Adrenal gland (tissue), 5 donors: ENCODE data around the gene APBA2.

Source experiments
- POLR2A ChIP-seq, 2 donors: fragments of 450-650 bp; IDR thresholded peaks; one replicate each; pipeline ENCODE4 v1.6.1; 2017; ENCODE audit warnings: antibody characterized with exemption in 2 of 2, mild to moderate bottlenecking in 2 of 2, moderate library complexity in 1 of 2
- TF ChIP-seq, protein P1 (sequence below), 6 experiments: fragments of 450-650 bp in 4 of 6; fragments of 200-600 bp in 2 of 6; sonication (generic) in 1 of 6; IDR thresholded peaks; 1 replicate in 5 of 6; 2 replicates in 1 of 6; pipeline versions ENCODE4 v1.5.1 to v1.8.0; 2016 to 2021; ENCODE audit warnings: antibody characterized with exemption in 6 of 6, mild to moderate bottlenecking in 2 of 6, moderate library complexity in 1 of 6
- donor health status: DM: no; HTN: no; CAD: no.

DNA sequence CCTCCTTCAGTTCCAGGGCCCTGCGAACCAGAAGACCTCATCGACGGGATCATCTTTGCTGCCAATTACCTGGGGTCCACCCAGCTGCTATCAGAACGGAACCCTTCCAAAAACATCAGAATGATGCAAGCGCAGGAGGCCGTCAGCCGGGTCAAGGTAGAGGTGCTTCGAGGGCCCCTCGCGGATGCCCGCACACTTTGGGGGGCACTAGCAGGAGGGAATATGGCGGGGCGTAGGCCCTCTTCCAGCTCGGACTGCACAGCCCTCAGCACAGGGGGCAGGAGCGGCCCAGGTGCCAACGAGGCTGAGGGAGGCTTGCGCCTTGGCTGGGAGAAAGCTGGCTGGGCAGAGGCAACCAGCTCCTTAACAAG lies 207.3 kb downstream of the APBA2 start:
- TF ChIP-seq, protein P1, sequence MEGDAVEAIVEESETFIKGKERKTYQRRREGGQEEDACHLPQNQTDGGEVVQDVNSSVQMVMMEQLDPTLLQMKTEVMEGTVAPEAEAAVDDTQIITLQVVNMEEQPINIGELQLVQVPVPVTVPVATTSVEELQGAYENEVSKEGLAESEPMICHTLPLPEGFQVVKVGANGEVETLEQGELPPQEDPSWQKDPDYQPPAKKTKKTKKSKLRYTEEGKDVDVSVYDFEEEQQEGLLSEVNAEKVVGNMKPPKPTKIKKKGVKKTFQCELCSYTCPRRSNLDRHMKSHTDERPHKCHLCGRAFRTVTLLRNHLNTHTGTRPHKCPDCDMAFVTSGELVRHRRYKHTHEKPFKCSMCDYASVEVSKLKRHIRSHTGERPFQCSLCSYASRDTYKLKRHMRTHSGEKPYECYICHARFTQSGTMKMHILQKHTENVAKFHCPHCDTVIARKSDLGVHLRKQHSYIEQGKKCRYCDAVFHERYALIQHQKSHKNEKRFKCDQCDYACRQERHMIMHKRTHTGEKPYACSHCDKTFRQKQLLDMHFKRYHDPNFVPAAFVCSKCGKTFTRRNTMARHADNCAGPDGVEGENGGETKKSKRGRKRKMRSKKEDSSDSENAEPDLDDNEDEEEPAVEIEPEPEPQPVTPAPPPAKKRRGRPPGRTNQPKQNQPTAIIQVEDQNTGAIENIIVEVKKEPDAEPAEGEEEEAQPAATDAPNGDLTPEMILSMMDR (IDR thresholded peaks at IDR 0.05), result no peak
- TF ChIP-seq POLR2A (IDR thresholded peaks at IDR 0.05), result no peak
